Measurements from ENCODE around the gene BOD1.

The BOD1 gene

DNA sequence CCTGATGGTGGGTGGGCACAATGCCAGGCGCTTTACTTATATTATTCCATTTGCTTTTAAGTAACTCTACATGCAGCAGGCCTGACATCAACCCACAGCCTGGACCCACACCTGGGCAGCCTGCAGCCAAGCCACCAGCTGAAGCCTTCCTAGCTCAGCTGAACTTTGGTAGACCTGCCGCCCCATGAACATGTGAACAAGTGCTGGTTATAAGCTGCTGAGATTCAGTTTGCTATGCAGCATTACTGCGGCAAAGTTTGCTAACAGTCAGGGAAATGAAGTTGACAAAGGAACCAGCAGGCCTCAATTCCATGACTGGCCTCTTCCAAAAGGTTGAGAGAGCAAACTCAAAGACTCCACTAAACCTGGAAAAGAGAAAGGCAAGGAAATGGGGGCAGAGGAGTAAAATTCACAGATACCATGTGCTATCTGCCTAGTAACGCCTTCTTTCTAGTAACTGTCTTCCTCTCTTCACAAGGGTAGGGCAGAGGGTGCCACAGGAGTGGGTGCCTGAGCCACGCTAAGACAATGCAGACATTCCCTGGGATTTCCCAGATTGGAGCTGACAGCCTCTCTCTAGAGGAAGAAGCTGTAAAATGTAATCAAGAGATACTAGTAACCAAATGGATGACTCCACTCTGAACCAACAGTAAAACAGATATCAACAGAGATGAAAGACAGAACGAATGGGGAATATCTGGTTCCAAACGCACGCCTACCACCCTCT lies 2.9 kb downstream of the BOD1 start:
- Histone ChIP-seq H2AFZ (ENCODE audit: low read length, unreplicated experiment) (no peak overlapping the region), H3K79me2 (ENCODE audit: control insufficient read depth, insufficient read depth, low read length, unreplicated experiment) (peaks cover 77% of the 10 kb centered on the region), H3K4me3 (ENCODE audit: low read depth, low read length) (peak overlapping the region; percentile 92)

DNA sequence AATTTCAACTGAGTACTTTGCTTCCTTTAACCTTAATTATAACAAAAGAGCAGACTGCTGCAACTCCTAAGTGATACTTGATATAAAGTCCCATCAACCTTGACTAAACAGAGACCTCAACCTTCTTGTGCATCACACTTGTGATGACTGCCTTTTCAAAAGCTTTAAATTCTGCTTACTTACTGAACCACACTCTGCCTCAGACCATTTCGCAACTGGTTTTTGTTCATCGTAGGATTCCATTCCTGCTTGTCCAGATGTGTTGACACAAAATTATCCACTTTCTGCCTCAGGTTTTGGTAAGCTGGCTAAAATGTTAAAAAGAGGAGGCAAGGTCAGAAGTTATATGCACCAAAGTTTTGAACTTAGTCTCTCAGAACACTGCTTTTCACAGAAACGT lies 3.5 kb downstream of the BOD1 start:
- Histone ChIP-seq H3K4me1 (ENCODE audit: control insufficient read depth, insufficient read depth, low read length, unreplicated experiment) (peaks cover 35% of the 10 kb centered on the region), H3K79me2 (ENCODE audit: control insufficient read depth, insufficient read depth, low read length, unreplicated experiment) (peaks cover 77% of the 10 kb centered on the region), H3K27ac (ENCODE audit: low read depth, low read length) (no peak overlapping the region), H3K27me3 (ENCODE audit: insufficient read depth, low read length) (no peaks in the 10 kb centered on the region), H2AFZ (ENCODE audit: low read length, unreplicated experiment) (no peak overlapping the region), H3K36me3 (ENCODE audit: insufficient read depth, low read length) (peaks cover 35% of the 10 kb centered on the region), H3K4me3 (ENCODE audit: low read depth, low read length) (no peak overlapping the region)

More for the DNA sequence above, 2.9 kb downstream of the BOD1 start:
- H3K36me3 ChIP-seq (ENCODE audit: insufficient read depth, low read length) = peaks cover 31% of the 10 kb centered on the region
- H3K27ac ChIP-seq (ENCODE audit: low read depth, low read length) = no peak overlapping the region
- H3K4me1 ChIP-seq (ENCODE audit: control insufficient read depth, insufficient read depth, low read length, unreplicated experiment) = peaks cover 35% of the 10 kb centered on the region
- H3K27me3 ChIP-seq (ENCODE audit: insufficient read depth, low read length) = no peaks in the 10 kb centered on the region

GRCh38 chr5:173611706-173612105 lies 4.7 kb downstream of the BOD1 start:
- Histone ChIP-seq H3K4me1 (ENCODE audit: control insufficient read depth, insufficient read depth, low read length, unreplicated experiment) (peaks cover 28% of the 10 kb centered on the region), H2AFZ (ENCODE audit: low read length, unreplicated experiment) (no peak overlapping the region), H3K36me3 (ENCODE audit: insufficient read depth, low read length) (peaks cover 46% of the 10 kb centered on the region), H3K27ac (ENCODE audit: low read depth, low read length) (no peak overlapping the region), H3K27me3 (ENCODE audit: insufficient read depth, low read length) (no peaks in the 10 kb centered on the region), H3K79me2 (ENCODE audit: control insufficient read depth, insufficient read depth, low read length, unreplicated experiment) (peaks cover 77% of the 10 kb centered on the region), H3K4me3 (ENCODE audit: low read depth, low read length) (no peak overlapping the region)

GRCh38 chr5:173604141-173604540 lies 12.3 kb downstream of the BOD1 start:
- H3K36me3 ChIP-seq (ENCODE audit: insufficient read depth, low read length) = peaks cover 33% of the 10 kb centered on the region
- no peaks in the 10 kb centered on the region for H3K27me3 ChIP-seq (ENCODE audit: insufficient read depth, low read length)
- no peak overlapping the region for H3K4me3 ChIP-seq (ENCODE audit: low read depth, low read length)
- H3K4me1 ChIP-seq (ENCODE audit: control insufficient read depth, insufficient read depth, low read length, unreplicated experiment) = no peaks in the 10 kb centered on the region
- H3K27ac ChIP-seq (ENCODE audit: low read depth, low read length) = no peak overlapping the region
- no peak overlapping the region for H2AFZ ChIP-seq (ENCODE audit: low read length, unreplicated experiment)
- H3K79me2 ChIP-seq (ENCODE audit: control insufficient read depth, insufficient read depth, low read length, unreplicated experiment) = peaks cover 6% of the 10 kb centered on the region

DNA sequence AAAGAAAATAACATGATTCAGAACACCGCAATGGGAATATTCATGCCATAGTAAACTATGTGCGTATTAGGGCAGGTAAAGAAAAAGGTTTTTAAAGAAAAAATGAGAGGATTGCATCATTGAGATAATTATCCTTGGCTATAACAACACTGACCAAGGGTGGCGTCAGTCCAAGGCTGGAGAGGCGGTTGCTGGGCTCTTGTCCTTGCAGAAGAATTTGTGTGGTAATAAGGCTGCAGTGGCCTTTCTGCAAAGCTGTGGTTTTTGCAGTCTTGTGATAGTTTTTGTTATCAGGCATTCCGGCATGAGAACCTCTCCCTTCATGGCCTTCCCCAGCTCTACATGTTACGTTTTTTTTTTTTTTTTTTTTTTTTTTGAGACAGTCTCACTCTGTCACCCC lies 14.0 kb downstream of the BOD1 start:
- Histone ChIP-seq H3K4me1 (ENCODE audit: control insufficient read depth, insufficient read depth, low read length, unreplicated experiment) (no peaks in the 10 kb centered on the region), H3K27me3 (ENCODE audit: insufficient read depth, low read length) (no peaks in the 10 kb centered on the region), H3K4me3 (ENCODE audit: low read depth, low read length) (no peak overlapping the region), H2AFZ (ENCODE audit: low read length, unreplicated experiment) (no peak overlapping the region), H3K27ac (ENCODE audit: low read depth, low read length) (no peak overlapping the region), H3K36me3 (ENCODE audit: insufficient read depth, low read length) (peaks cover 20% of the 10 kb centered on the region; the same call in 1 of the 2 replicates), H3K79me2 (ENCODE audit: control insufficient read depth, insufficient read depth, low read length, unreplicated experiment) (no peaks in the 10 kb centered on the region)

GRCh38 chr5:173598686-173599085 lies 17.8 kb downstream of the BOD1 start:
- H3K36me3 ChIP-seq (ENCODE audit: insufficient read depth, low read length) = no peaks in the 10 kb centered on the region
- no peak overlapping the region for H3K27ac ChIP-seq (ENCODE audit: low read depth, low read length)
- H3K79me2 ChIP-seq (ENCODE audit: control insufficient read depth, insufficient read depth, low read length, unreplicated experiment) = no peaks in the 10 kb centered on the region
- no peaks in the 10 kb centered on the region for H3K4me1 ChIP-seq (ENCODE audit: control insufficient read depth, insufficient read depth, low read length, unreplicated experiment)
- H3K27me3 ChIP-seq (ENCODE audit: insufficient read depth, low read length) = no peaks in the 10 kb centered on the region
- H3K4me3 ChIP-seq (ENCODE audit: low read depth, low read length) = no peak overlapping the region
- no peak overlapping the region for H2AFZ ChIP-seq (ENCODE audit: low read length, unreplicated experiment)

GRCh38 chr5:173597304-173597703 lies 19.1 kb downstream of the BOD1 start:
- Histone ChIP-seq H3K27ac (ENCODE audit: low read depth, low read length) (no peak overlapping the region), H3K27me3 (ENCODE audit: insufficient read depth, low read length) (no peaks in the 10 kb centered on the region), H3K4me3 (ENCODE audit: low read depth, low read length) (no peak overlapping the region), H2AFZ (ENCODE audit: low read length, unreplicated experiment) (no peak overlapping the region), H3K4me1 (ENCODE audit: control insufficient read depth, insufficient read depth, low read length, unreplicated experiment) (no peaks in the 10 kb centered on the region), H3K36me3 (ENCODE audit: insufficient read depth, low read length) (peaks cover 5% of the 10 kb centered on the region), H3K79me2 (ENCODE audit: control insufficient read depth, insufficient read depth, low read length, unreplicated experiment) (no peaks in the 10 kb centered on the region)

- peaks cover under 1% of the 10 kb centered on the region for H3K4me1 ChIP-seq (ENCODE audit: control insufficient read depth, insufficient read depth, low read length, unreplicated experiment)
- no peaks in the 10 kb centered on the region for H3K27me3 ChIP-seq (ENCODE audit: insufficient read depth, low read length)
- no peak overlapping the region for H3K4me3 ChIP-seq (ENCODE audit: low read depth, low read length)
- no peaks in the 10 kb centered on the region for H3K79me2 ChIP-seq (ENCODE audit: control insufficient read depth, insufficient read depth, low read length, unreplicated experiment)
- peaks cover 8% of the 10 kb centered on the region for H3K36me3 ChIP-seq (ENCODE audit: insufficient read depth, low read length)
- no peak overlapping the region for H2AFZ ChIP-seq (ENCODE audit: low read length, unreplicated experiment)
- H3K27ac ChIP-seq (ENCODE audit: low read depth, low read length) = no peak overlapping the region
Observed at GRCh38 chr5:173595841-173596240, 20.6 kb downstream of the BOD1 start.

DNA sequence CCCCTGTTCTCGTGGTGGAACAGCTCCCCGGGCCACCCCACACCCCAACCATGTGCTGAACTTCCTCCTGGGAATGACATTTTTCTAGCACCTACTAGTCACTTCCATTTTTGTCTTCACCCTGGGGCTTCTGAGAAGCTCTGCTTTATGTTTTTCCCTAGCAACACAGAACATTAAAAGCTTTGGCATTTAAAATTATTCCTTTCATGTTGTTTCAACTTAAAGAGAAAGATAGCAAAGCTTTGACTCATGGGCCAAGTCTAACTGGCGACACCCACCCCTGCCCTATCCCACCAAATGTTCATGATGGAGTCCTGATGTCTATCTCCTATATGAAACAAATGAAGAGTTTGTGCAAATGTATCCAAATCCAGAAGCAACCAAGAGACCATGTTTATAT lies 22.4 kb downstream of the BOD1 start:
- H3K27ac ChIP-seq (ENCODE audit: low read depth, low read length) = no peak overlapping the region
- peaks cover 8% of the 10 kb centered on the region for H3K36me3 ChIP-seq (ENCODE audit: insufficient read depth, low read length)
- H3K4me3 ChIP-seq (ENCODE audit: low read depth, low read length) = no peak overlapping the region
- H3K4me1 ChIP-seq (ENCODE audit: control insufficient read depth, insufficient read depth, low read length, unreplicated experiment) = peaks cover 5% of the 10 kb centered on the region
- no peaks in the 10 kb centered on the region for H3K79me2 ChIP-seq (ENCODE audit: control insufficient read depth, insufficient read depth, low read length, unreplicated experiment)
- no peaks in the 10 kb centered on the region for H3K27me3 ChIP-seq (ENCODE audit: insufficient read depth, low read length)
- H2AFZ ChIP-seq (ENCODE audit: low read length, unreplicated experiment) = no peak overlapping the region

- Histone ChIP-seq H2AFZ (ENCODE audit: low read length, unreplicated experiment) (no peak overlapping the region), H3K27me3 (ENCODE audit: insufficient read depth, low read length) (no peaks in the 10 kb centered on the region), H3K36me3 (ENCODE audit: insufficient read depth, low read length) (peaks cover 8% of the 10 kb centered on the region), H3K4me3 (ENCODE audit: low read depth, low read length) (no peak overlapping the region), H3K79me2 (ENCODE audit: control insufficient read depth, insufficient read depth, low read length, unreplicated experiment) (no peaks in the 10 kb centered on the region), H3K4me1 (ENCODE audit: control insufficient read depth, insufficient read depth, low read length, unreplicated experiment) (peaks cover 5% of the 10 kb centered on the region), H3K27ac (ENCODE audit: low read depth, low read length) (no peak overlapping the region)
Observed at GRCh38 chr5:173592050-173592669, 24.3 kb downstream of the BOD1 start.

- H3K4me3 ChIP-seq (ENCODE audit: low read depth, low read length) = 0 out of 2 replicates have a peak overlapping the region, but pooled peaks have one; percentile 31
- H3K4me1 ChIP-seq (ENCODE audit: control insufficient read depth, insufficient read depth, low read length, unreplicated experiment) = peaks cover 5% of the 10 kb centered on the region
- peaks cover 8% of the 10 kb centered on the region for H3K36me3 ChIP-seq (ENCODE audit: insufficient read depth, low read length)
- no peak overlapping the region for H2AFZ ChIP-seq (ENCODE audit: low read length, unreplicated experiment)
- H3K79me2 ChIP-seq (ENCODE audit: control insufficient read depth, insufficient read depth, low read length, unreplicated experiment) = no peaks in the 10 kb centered on the region
- H3K27me3 ChIP-seq (ENCODE audit: insufficient read depth, low read length) = no peaks in the 10 kb centered on the region
- no peak overlapping the region for H3K27ac ChIP-seq (ENCODE audit: low read depth, low read length)
Observed at GRCh38 chr5:173591056-173591514, 25.4 kb downstream of the BOD1 start.
